Measurements from ENCODE around the gene QARS1.

QARS1 gene

GRCh38 chr3:49076116-49076515 is 28.4 kb downstream of the QARS1 start:
- no peaks in the 10 kb centered on the region for H3K9me3 ChIP-seq (ENCODE audit: low read length)
- H3K27me3 ChIP-seq (ENCODE audit: insufficient read depth, low read length), result no peaks in the 10 kb centered on the region
- no peaks in the 10 kb centered on the region for H4K20me1 ChIP-seq (ENCODE audit: insufficient read depth, low read length)
- no peaks in the 10 kb centered on the region for H3F3A ChIP-seq (ENCODE audit: insufficient read depth, low read length)
- no peaks in the 10 kb centered on the region for H3K4me1 ChIP-seq (ENCODE audit: insufficient read depth, low read length, severe bottlenecking)
- H3K9ac ChIP-seq (ENCODE audit: low read length), result no peak overlapping the region
- H3K79me2 ChIP-seq (ENCODE audit: insufficient read depth, low read length), result peaks cover 36% of the 10 kb centered on the region
- no peak overlapping the region for H3K4me3 ChIP-seq (ENCODE audit: low read depth, low read length, poor library complexity, severe bottlenecking)
- peaks cover 76% of the 10 kb centered on the region for H3K36me3 ChIP-seq (ENCODE audit: insufficient read depth, low read length)
- no peaks in the 10 kb centered on the region for H3K9me2 ChIP-seq (ENCODE audit: low read depth, low read length)
- no peak overlapping the region for H2AFZ ChIP-seq (ENCODE audit: low read length)
- H3K4me2 ChIP-seq (ENCODE audit: low read length), result no peak overlapping the region
- no peak overlapping the region for H3K27ac ChIP-seq (ENCODE audit: low read depth, low read length, poor library complexity, severe bottlenecking)
- TF ChIP-seq EZH2 (IDR thresholded peaks at IDR 0.05; ENCODE audit: borderline replicate concordance, low read length), result no peak
- no peak for TF ChIP-seq CTCF (IDR thresholded peaks at IDR 0.05; ENCODE audit: low read length)

GRCh38 chr3:49058011-49058410 is 46.5 kb downstream of the QARS1 start:
- Histone ChIP-seq H3K27me3 (ENCODE audit: insufficient read depth, low read length) (no peaks in the 10 kb centered on the region), H3K79me2 (ENCODE audit: insufficient read depth, low read length) (no peaks in the 10 kb centered on the region), H2AFZ (ENCODE audit: low read length) (no peak overlapping the region), H3K4me3 (ENCODE audit: low read depth, low read length, poor library complexity, severe bottlenecking) (no peak overlapping the region), H3K9me2 (ENCODE audit: low read depth, low read length) (no peaks in the 10 kb centered on the region), H4K20me1 (ENCODE audit: insufficient read depth, low read length) (no peaks in the 10 kb centered on the region), H3K9ac (ENCODE audit: low read length) (no peak overlapping the region), H3K36me3 (ENCODE audit: insufficient read depth, low read length) (peaks cover 75% of the 10 kb centered on the region), H3K4me2 (ENCODE audit: low read length) (no peak overlapping the region), H3K4me1 (ENCODE audit: insufficient read depth, low read length, severe bottlenecking) (no peaks in the 10 kb centered on the region), H3F3A (ENCODE audit: insufficient read depth, low read length) (no peaks in the 10 kb centered on the region), H3K27ac (ENCODE audit: low read depth, low read length, poor library complexity, severe bottlenecking) (no peak overlapping the region), H3K9me3 (ENCODE audit: low read length) (no peaks in the 10 kb centered on the region)
- no peak for TF ChIP-seq EZH2 (IDR thresholded peaks at IDR 0.05; ENCODE audit: borderline replicate concordance, low read length)
- TF ChIP-seq CTCF (IDR thresholded peaks at IDR 0.05; ENCODE audit: low read length), result no peak

- Histone ChIP-seq H3K9ac (ENCODE audit: low read length) (no peak overlapping the region), H3K79me2 (ENCODE audit: insufficient read depth, low read length) (no peaks in the 10 kb centered on the region), H3K27me3 (ENCODE audit: insufficient read depth, low read length) (no peaks in the 10 kb centered on the region), H2AFZ (ENCODE audit: low read length) (no peak overlapping the region), H3K4me3 (ENCODE audit: low read depth, low read length, poor library complexity, severe bottlenecking) (no peak overlapping the region), H3F3A (ENCODE audit: insufficient read depth, low read length) (no peaks in the 10 kb centered on the region), H3K4me2 (ENCODE audit: low read length) (no peak overlapping the region), H3K27ac (ENCODE audit: low read depth, low read length, poor library complexity, severe bottlenecking) (no peak overlapping the region), H3K36me3 (ENCODE audit: insufficient read depth, low read length) (peaks cover 75% of the 10 kb centered on the region), H4K20me1 (ENCODE audit: insufficient read depth, low read length) (no peaks in the 10 kb centered on the region), H3K9me3 (ENCODE audit: low read length) (no peaks in the 10 kb centered on the region), H3K4me1 (ENCODE audit: insufficient read depth, low read length, severe bottlenecking) (no peaks in the 10 kb centered on the region), H3K9me2 (ENCODE audit: low read depth, low read length) (no peaks in the 10 kb centered on the region)
- TF ChIP-seq CTCF (IDR thresholded peaks at IDR 0.05; ENCODE audit: low read length) (no peak), EZH2 (IDR thresholded peaks at IDR 0.05; ENCODE audit: borderline replicate concordance, low read length) (no peak)
These were observed 47.3 kb downstream of the QARS1 start for GRCh38 chr3:49057268-49057667.
